Measurements from ENCODE around the gene TIE1.

Gene TIE1

GRCh38 chr1:43293896-43294760 lies 6.7 kb upstream of the TIE1 start:
- DNase-seq, result no peak

DNA sequence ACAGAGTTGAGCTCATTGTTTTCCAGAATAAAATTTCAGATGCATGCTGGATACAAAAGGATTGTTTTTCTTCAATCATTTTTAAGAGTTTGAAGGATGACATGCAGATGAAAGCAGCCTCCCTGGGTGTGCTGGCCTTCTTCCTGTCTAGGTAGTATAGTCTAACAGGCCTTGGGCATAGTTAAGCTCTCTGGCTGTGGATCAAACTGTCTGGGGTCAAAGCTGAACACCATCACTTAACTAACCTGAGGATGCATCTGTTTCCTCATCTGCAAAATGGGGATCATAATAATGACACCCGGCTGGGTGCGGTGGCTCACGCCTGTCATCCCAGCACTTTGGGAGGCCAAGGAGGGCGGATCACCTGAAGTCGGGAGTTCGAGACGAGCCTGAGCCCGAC lies 6.0 kb upstream of the TIE1 start:
- DNase-seq, result no peak

DNA sequence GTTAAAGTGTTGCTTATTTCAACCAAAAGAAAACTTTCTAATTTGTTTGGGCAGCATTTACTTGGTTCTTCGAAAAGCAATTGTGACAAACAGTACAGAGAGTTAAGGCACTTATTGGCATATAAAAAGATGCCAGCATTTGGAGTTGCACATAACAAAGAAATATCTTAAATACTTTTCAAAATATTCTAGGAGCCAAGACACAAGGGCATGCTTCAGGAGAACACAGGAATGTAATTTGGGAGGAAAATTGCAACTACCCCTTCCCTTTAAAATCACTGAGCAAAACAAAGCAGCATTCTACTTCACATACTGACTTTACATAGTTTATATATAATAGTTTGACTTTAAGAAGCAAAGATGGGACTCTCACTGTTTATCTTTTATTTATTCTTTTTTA lies 4.6 kb upstream of the TIE1 start:
- DNase-seq, result no peak

GRCh38 chr1:43298055-43298454 lies 2.7 kb upstream of the TIE1 start:
- DNase-seq, result no peak

DNA sequence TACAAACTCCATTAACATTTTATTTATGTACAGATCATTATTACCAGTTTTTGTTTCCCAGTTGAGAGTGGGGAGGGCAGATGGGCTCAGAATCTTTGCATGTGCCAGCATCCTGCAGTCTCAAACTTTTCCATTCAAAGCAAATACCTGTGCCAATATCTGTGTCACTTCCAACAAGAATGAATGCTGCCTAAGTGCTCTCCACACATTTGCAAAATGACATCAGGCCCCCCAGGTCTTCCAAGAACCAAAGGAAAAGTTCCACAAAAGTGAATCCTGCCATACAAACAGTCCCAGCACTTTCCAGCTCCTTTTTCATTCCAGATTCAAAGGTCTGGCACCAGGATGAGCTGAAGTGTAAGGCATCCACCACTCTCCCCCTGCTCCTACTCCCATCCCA lies 1.7 kb upstream of the TIE1 start:
- no peak for DNase-seq

GRCh38 chr1:43302201-43302600 lies 1.4 kb downstream of the TIE1 start:
- DNase-seq, result no peak

DNA sequence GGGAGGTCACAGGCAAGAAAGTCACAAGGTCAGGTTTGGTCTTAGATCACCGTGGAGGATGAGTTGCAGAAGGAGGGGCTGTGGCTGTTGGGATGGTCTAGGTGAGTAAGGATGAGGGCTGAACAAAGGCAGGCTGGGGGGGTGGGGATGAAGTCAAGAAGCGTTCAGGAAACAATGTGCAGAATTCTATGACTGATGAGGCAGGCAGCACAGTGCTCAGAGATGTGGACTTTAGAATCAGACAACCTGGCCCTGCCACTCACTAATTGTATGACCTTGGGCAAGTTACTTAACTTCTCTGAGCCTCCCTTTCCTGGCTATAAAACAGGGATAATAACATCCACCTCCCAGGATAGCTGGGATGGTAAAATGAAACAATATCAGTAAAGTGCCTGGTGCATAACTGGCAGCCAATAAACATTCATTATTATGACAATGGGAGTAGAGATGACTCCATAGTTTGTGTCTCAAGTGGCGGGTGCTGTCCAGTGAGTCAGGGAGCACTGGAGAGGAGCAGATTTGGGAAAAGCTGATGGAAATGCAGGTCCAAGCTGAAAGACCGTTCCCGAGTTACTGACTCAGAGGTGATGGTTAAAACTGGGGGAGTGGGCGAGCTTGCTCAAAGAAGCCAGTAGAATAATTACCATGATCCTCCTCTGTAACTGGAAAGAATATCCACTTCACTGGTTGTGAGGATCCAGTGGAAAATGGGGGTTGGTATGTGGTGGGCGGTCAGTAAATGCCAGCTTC lies 2.1 kb downstream of the TIE1 start:
- DNase-seq, result no peak

GRCh38 chr1:43303471-43304313 lies 2.9 kb downstream of the TIE1 start:
- no peak for DNase-seq

DNA sequence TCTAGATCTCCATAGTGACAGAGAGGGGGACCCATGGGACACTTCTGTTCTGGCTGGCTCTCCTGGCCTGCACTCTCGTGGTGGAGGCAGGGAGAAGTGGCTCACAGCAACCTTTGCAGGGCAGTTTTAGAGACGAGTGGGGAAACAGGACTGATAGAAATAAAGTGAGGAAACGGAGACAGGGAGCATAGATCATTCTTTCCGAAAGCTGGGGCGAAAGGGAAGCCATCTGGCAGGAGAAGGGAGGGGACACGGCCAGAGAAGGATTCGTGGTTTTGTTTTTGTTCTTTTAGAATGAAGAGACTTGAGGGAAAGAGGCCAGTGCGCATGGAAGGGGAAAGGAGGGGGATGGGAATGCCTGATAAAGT lies 3.5 kb downstream of the TIE1 start:
- DNase-seq, result no peak

GRCh38 chr1:43304771-43305300 lies 4.1 kb downstream of the TIE1 start:
- no peak for DNase-seq

DNA sequence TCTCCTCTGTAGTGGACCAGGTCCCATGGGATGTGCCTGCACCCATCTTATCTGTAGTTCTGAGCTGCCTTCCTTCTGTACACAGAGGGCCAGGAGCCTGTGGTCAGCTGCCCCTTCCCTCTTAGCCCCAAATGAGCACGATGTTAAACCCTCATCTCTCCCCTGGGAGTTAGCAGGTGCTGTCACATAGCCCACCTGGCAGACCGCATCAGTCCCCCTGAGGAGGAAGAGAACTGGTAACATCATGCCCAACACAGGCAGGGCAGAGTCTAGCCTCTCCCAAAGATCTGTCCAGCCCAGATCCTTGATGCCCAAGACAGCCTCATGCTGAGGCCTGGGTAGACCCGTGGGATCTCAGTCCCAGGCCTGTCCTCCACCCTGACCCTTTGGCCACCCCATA lies 4.7 kb downstream of the TIE1 start:
- no peak for DNase-seq

DNA sequence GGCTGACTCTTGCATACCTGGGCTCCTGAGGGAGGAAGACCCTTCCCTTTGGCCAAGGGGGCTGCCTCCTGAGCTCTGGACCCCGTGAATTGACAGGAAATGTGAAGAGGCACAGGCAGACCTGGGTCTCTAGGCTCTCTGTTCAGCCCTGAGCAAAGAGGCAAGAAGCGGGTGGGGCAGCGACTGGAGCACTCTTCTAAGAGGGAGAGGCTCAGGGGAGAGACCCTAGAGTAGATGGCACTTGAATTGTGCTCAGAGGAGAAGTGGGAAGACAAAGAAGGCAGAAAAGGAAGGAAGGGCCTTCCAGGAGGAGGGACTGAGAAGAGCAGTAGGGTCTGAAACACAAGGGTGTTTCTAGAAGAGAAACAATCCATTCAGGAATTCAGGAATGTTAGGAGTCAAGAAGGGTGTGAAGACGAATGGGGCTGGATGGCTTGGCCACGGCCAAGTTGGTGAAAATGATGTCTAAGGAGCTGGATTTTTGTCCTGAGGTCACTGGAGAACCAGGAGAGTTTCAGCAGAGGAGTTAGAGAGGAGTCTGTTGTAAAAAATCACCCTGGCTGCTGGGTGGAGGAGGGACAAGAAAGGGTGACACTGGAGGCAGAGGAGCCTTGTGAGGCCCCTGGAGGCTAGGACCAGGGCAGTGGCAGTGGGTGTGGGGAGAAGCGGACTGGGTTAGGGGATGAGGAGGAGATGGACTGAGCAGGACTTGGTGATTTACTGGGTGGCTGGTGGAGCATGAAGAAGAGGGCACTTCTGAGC lies 5.3 kb downstream of the TIE1 start:
- DNase-seq, result no peak

DNA sequence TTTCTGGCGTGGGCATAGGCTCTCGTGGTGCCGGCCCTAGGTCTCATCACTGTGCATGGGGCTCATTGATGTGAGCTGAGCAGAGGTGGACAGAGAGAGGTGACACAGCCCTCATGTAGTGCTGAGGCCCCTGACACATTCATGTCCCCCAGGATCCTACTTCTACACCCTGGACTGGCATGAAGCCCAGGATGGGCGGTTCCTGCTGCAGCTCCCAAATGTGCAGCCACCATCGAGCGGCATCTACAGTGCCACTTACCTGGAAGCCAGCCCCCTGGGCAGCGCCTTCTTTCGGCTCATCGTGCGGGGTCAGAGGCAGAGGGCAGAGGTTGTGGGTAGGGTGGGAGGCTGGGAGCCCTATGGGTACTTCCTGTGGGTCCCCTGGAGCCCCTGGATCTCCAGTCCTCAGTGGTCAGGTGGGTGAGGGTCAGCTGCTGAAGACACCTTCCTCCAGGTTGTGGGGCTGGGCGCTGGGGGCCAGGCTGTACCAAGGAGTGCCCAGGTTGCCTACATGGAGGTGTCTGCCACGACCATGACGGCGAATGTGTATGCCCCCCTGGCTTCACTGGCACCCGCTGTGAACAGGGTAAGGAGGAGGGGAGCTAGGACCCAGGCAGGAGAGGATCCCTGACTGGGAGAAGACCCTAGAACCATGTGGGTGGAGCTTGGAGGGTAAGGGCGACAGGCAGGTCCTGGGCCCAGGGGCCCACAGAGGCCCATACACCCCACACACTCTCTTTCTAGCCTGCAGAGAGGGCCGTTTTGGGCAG lies 6.1 kb downstream of the TIE1 start:
- DNase-seq, result no peak

GRCh38 chr1:43307458-43308158 lies 6.8 kb downstream of the TIE1 start:
- no peak for DNase-seq

GRCh38 chr1:43308635-43309404 lies 8.0 kb downstream of the TIE1 start:
- DNase-seq, result no peak

- DNase-seq, result no peak
Observed at GRCh38 chr1:43309405-43310025, 8.7 kb downstream of the TIE1 start.

DNA sequence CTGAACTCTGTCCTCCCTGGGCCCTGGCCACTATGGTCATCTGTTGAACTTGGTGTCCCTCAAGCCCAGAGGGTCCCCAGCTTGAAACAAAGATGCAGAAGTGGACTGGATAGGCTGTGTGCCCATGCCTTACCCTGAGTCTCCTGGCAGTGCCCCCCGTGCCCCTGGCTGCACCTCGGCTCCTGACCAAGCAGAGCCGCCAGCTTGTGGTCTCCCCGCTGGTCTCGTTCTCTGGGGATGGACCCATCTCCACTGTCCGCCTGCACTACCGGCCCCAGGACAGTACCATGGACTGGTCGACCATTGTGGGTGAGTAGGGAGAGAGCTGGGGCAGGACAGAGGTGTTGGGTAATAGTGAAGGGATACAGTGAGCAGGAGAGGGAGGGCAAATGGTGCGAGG lies 10.7 kb downstream of the TIE1 start:
- no peak for DNase-seq

- DNase-seq, result no peak
Observed at GRCh38 chr1:43312212-43312623, 11.4 kb downstream of the TIE1 start.

- no peak for DNase-seq
Observed at GRCh38 chr1:43312663-43313515, 12.1 kb downstream of the TIE1 start.

Data from CD4-positive, alpha-beta T cell treated with Interleukin-17A for 4 hours (primary cell).